Nephron progenitor cell (in vitro differentiated cells): ENCODE results near the gene KRT40.

Experiments used
- DNase-seq: peaks from one replicate; pipeline ENCODE4 v3.0.0; 2021
- H3K27ac Mint-ChIP-seq: 2 replicates; pipeline ENCODE4 v1.8.0; 2021; ENCODE audit warnings: mild to moderate bottlenecking, moderate library complexity, mixed read lengths
- H3K27me3 Mint-ChIP-seq: 2 replicates; pipeline ENCODE4 v1.8.0; 2021; ENCODE audit warnings: mild to moderate bottlenecking, low read depth, mixed read lengths; ENCODE audit not compliant: poor library complexity
- H3K36me3 Mint-ChIP-seq: 2 replicates; pipeline ENCODE4 v1.8.0; 2021; ENCODE audit warnings: low read depth, mixed read lengths
- H3K4me1 Mint-ChIP-seq: 2 replicates; pipeline ENCODE4 v1.8.0; 2021; ENCODE audit warnings: mixed read lengths
- H3K4me3 Mint-ChIP-seq: 2 replicates; pipeline ENCODE4 v1.8.0; 2021; ENCODE audit warnings: mild to moderate bottlenecking, moderate library complexity, mixed read lengths
- H3K9me3 Mint-ChIP-seq: 2 replicates; pipeline ENCODE4 v1.8.0; 2021; ENCODE audit warnings: mild to moderate bottlenecking, moderate library complexity, mixed read lengths
- CTCF ChIP-seq: fragments of 200-600 bp; sonication (generic); IDR thresholded peaks from 2 replicates; pipeline ENCODE4 v1.5.0; 2021; ENCODE audit warnings: antibody characterized with exemption

Gene KRT40

GRCh38 chr17:40951011-40951622 is 33.0 kb downstream of the KRT40 start:
- Mint-ChIP-seq H3K9me3 (no peaks in the 10 kb centered on the region), H3K27me3 (peaks cover 3% of the 10 kb centered on the region), H3K4me1 (peaks cover 71% of the 10 kb centered on the region), H3K27ac (no peak overlapping the region), H3K4me3 (no peak overlapping the region), H3K36me3 (no peaks in the 10 kb centered on the region)
- no peak for TF ChIP-seq CTCF
- DNase-seq, result no peak

- no peak for TF ChIP-seq CTCF
- H3K36me3 Mint-ChIP-seq, result no peaks in the 10 kb centered on the region
- no peak overlapping the region for H3K4me3 Mint-ChIP-seq
- no peaks in the 10 kb centered on the region for H3K9me3 Mint-ChIP-seq
- no peak for DNase-seq
- H3K4me1 Mint-ChIP-seq, result peaks cover 71% of the 10 kb centered on the region
- H3K27ac Mint-ChIP-seq, result no peak overlapping the region
- peaks cover 3% of the 10 kb centered on the region for H3K27me3 Mint-ChIP-seq
Measured at GRCh38 chr17:40950176-40950575, 34.0 kb downstream of the KRT40 start.

- Mint-ChIP-seq H3K9me3 (no peaks in the 10 kb centered on the region), H3K36me3 (no peaks in the 10 kb centered on the region), H3K4me3 (no peak overlapping the region), H3K4me1 (peaks cover 69% of the 10 kb centered on the region), H3K27ac (peak overlapping the region; percentile 52), H3K27me3 (peaks cover under 1% of the 10 kb centered on the region)
- no peak for TF ChIP-seq CTCF
- no peak for DNase-seq
Measured at GRCh38 chr17:40949418-40949817, 34.7 kb downstream of the KRT40 start.

DNA sequence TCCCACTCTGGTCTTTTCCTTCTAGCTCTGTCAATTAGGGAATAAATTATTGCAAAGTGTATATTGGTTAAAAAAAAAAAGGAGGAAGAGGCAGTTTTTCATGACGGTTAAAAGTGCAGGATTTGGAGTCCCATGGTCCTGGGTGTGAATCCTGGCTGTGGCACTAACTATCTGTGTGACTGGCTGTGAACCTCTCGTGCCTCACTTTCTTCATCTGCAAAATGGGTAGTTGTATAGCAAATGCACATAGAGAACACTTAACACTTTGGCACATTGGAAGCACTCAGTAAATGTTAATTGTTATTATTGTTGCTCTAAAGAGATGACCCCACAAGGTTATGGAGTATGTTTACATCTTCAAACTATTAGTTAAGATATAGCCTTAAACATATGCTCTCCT is 36.2 kb downstream of the KRT40 start:
- DNase-seq, result no peak
- H3K9me3 Mint-ChIP-seq, result no peaks in the 10 kb centered on the region
- no peak overlapping the region for H3K4me3 Mint-ChIP-seq
- no peak overlapping the region for H3K27ac Mint-ChIP-seq
- no peaks in the 10 kb centered on the region for H3K27me3 Mint-ChIP-seq
- H3K36me3 Mint-ChIP-seq, result no peaks in the 10 kb centered on the region
- peaks cover 61% of the 10 kb centered on the region for H3K4me1 Mint-ChIP-seq
- TF ChIP-seq CTCF, result no peak

DNA sequence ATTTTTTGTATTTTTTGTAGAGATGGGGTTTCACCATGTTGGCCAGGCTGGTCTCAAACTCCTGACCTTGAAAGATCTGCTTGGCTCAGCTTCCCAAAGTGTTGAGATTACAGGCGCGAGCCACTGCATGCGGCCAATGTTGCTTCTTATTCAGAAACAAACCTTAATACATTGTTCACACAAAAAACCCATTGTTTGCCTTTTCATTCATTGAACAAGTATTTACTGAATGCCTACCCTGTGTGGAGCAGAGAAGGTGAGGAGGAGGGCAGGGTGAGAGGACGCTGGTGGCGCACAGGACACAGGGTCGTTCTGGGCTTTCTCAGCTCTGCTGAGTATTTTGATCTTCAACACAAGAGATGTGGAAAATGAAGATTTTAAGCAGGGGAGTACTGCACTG is 38.7 kb downstream of the KRT40 start:
- DNase-seq, result no peak
- no peak for TF ChIP-seq CTCF
- H3K9me3 Mint-ChIP-seq, result no peaks in the 10 kb centered on the region
- H3K4me3 Mint-ChIP-seq, result no peak overlapping the region
- no peaks in the 10 kb centered on the region for H3K36me3 Mint-ChIP-seq
- H3K4me1 Mint-ChIP-seq, result peaks cover 45% of the 10 kb centered on the region
- H3K27ac Mint-ChIP-seq, result no peak overlapping the region
- H3K27me3 Mint-ChIP-seq, result peaks cover 6% of the 10 kb centered on the region

GRCh38 chr17:40944531-40944930 is 39.6 kb downstream of the KRT40 start:
- DNase-seq, result no peak
- Mint-ChIP-seq H3K36me3 (no peaks in the 10 kb centered on the region), H3K27ac (no peak overlapping the region), H3K27me3 (peaks cover 7% of the 10 kb centered on the region), H3K4me1 (peaks cover 36% of the 10 kb centered on the region), H3K9me3 (no peaks in the 10 kb centered on the region), H3K4me3 (no peak overlapping the region)
- no peak for TF ChIP-seq CTCF
